DMS153 treated with DMSO at 0.1 percent for 48 hours (cell line): ENCODE data around the gene UBE4A.

ENCODE experiments used
- DNase-seq: peaks from one replicate; lab custom pipeline; 2025; ENCODE audit not compliant: unreplicated experiment; lab: John Stamatoyannopoulos, UW

Gene UBE4A, protein sequence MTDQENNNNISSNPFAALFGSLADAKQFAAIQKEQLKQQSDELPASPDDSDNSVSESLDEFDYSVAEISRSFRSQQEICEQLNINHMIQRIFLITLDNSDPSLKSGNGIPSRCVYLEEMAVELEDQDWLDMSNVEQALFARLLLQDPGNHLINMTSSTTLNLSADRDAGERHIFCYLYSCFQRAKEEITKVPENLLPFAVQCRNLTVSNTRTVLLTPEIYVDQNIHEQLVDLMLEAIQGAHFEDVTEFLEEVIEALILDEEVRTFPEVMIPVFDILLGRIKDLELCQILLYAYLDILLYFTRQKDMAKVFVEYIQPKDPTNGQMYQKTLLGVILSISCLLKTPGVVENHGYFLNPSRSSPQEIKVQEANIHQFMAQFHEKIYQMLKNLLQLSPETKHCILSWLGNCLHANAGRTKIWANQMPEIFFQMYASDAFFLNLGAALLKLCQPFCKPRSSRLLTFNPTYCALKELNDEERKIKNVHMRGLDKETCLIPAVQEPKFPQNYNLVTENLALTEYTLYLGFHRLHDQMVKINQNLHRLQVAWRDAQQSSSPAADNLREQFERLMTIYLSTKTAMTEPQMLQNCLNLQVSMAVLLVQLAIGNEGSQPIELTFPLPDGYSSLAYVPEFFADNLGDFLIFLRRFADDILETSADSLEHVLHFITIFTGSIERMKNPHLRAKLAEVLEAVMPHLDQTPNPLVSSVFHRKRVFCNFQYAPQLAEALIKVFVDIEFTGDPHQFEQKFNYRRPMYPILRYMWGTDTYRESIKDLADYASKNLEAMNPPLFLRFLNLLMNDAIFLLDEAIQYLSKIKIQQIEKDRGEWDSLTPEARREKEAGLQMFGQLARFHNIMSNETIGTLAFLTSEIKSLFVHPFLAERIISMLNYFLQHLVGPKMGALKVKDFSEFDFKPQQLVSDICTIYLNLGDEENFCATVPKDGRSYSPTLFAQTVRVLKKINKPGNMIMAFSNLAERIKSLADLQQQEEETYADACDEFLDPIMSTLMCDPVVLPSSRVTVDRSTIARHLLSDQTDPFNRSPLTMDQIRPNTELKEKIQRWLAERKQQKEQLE

GRCh38 chr11:118359295-118359958 lies at the start of gene UBE4A:
Gene UBE4A, plus strand, starts transcription at chr11:118359600. Its CDS starts 5,481 bp downstream, at chr11:118365081.
- DNase-seq, result peak; percentile 84

DNA sequence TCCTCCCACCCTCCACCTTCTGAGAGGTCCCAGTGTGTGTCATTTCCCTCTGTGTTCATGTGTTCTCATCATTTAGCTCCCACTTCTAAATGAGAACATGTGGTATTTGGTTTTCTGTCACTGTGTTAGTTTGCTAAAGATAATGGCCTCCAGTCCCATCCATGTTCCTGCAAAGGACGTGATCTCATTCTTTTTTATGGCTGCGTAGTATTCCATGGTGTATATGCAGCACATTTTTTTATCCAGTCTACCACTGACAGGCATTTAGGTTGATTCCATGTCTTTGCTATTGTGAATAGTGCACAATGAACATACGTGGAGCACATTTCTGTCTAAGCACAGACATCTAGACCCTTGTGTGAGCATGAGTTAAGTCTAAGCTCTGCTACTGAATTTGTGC lies 49.1 kb upstream of the UBE4A start:
- DNase-seq, result no peak

- DNase-seq, result no peak
Measured at GRCh38 chr11:118310781-118311485, 48.5 kb upstream of the UBE4A start.

DNA sequence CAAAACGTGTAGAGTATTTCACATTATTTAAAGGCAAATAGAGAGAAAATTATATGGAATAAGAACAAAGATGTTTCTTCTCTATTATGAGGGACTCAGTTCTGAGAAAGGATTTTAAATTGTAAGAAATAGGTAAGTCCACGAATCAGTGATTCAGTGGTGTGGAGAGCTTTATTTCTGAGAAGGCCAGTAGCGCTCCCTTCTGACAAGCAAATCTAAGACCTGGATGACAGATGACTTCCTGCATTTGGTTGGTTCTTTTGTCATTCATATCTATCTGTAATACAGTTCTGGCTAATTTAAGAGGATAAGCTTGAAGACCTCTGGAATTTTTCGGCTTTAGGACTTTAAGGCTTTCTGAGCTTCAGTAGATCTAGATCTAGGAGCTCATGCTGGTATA lies 47.9 kb upstream of the UBE4A start:
- no peak for DNase-seq

DNA sequence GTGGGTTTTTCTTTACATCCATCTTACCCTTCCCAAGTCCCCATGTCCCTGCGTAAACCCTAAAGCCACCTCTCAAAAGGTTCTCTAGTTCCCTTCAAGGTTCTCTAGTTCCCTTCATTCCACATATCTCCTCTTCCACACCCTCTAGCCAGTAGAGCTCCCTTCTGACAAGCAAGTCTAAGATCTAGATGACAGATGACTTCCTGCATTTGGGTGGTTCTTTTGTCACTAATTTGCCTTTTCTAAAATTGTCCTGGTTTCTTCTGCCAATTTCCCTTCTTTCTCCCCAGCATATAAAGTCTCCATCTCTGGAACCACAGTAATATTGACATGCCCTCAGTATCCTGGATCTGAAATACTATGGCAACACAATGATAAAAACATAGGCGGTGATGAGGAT lies 47.1 kb upstream of the UBE4A start:
- DNase-seq, result no peak

DNA sequence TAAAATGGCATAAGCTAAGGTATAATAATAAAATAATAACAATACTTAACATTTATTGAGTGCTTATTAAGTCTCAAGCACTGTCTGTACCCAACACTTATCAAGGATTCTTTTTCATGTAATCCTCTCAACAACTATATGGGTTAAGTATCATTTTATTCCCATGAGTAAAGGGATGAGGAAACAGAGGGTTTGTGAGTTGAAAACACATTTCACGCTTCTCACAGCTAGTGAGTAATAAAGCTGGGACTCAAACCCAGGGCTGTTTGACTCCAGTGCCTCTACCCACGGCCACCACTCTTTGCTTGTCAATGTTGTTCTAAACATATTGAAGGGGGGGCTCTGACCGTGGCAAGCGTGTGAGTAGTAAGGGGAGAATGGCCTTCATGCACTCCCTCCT lies 46.2 kb upstream of the UBE4A start:
- DNase-seq, result no peak

GRCh38 chr11:118314988-118315411 lies 44.4 kb upstream of the UBE4A start:
- DNase-seq, result no peak

GRCh38 chr11:118318124-118318523 lies 41.3 kb upstream of the UBE4A start:
- DNase-seq, result no peak

DNA sequence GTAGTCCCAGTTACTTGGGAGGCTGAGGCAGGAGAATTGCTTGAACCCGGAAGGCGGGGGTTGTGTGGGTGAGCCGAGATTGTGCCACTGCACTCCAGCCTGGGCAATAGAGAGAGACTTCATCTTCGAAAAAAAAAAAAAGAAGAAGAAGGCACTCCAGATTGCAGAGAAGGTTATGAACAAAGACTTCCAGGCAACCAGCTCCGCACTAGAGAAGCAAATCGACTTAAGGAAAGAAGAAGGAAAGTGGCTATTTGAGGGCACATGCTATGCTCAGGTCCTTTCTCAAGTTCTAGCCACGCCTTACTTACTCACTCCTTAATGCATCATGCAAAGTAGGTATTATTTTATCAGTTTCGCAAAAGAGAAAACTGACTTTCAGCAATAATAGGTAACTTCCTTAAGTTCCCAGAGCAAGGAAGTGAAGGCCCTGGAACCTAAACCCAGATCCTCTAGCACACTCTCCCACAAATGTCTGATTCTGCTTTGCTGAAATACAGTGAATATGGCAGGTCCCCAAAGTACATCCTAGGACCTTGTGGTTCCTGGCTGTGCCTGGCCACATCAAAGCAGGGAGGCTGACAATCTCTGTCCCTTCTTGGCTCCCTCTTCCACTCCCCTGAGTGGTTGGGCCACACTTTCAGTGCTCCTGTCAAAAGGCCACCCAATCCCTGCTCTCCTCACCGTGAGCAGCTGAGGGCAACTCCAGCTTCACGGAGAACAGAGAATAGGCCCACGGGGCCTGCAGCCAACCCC lies 40.6 kb upstream of the UBE4A start:
- DNase-seq, result no peak

DNA sequence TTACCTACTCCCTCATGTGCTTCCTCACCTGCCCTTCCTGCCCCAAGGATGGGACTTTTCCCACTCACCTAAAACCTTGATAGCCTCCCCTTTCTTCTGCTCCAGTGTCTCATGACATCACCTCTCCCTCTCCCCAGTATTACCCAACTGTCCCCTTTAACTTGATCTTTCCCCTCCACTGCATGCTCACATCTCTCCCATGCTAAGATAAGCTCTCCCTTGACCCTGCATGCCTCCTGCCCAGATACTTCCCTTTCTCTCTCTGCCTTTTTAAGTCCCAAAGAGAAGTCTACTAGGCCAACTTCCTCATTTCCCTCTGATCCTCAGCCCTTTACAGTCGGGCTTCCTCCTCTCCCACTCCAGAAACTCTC lies 40.1 kb upstream of the UBE4A start:
- no peak for DNase-seq

DNA sequence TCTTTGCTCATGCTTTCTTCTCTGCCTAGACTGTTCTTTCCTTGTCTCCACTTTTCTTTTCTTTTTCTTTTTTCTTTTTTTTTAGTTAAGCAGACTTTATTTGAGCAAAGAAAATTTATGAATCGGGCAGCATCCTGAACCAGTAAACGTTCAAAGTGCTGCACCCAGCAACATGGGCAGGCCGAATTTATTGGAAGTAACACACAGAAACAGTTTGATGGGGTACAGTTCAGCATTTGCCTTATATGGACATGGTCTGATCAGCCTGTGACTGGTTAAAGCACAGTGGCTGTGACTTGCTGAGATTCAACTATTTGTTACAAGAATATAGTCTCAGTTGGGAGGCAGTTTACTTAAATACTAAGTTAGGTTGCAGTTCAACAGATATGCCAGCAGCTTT lies 38.9 kb upstream of the UBE4A start:
- no peak for DNase-seq

GRCh38 chr11:118321386-118322082 lies 37.9 kb upstream of the UBE4A start:
- DNase-seq, result no peak

DNA sequence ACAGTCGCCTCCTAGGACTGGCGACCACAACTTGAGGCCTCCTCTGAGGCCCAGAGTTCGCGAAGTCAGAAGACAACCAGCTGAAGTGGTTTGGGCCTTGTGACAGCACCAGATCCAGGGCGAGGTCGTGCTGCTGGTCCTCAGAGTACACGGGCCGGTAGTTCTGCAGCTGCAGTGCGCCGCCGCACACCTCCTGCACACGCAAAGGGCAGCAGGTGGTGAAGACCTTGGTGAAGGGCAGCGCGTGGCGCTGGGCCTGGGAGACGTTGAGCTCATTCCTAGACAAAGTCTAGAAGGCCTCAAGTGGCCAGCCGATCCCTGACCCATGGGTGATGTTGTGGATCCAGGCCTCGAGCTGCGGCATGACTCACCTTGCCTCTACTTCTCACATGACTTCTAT lies 36.7 kb upstream of the UBE4A start:
- no peak for DNase-seq

- no peak for DNase-seq
Measured at GRCh38 chr11:118325283-118325682, 34.1 kb upstream of the UBE4A start.

- DNase-seq, result no peak
Measured at GRCh38 chr11:118328745-118329144, 30.7 kb upstream of the UBE4A start.

DNA sequence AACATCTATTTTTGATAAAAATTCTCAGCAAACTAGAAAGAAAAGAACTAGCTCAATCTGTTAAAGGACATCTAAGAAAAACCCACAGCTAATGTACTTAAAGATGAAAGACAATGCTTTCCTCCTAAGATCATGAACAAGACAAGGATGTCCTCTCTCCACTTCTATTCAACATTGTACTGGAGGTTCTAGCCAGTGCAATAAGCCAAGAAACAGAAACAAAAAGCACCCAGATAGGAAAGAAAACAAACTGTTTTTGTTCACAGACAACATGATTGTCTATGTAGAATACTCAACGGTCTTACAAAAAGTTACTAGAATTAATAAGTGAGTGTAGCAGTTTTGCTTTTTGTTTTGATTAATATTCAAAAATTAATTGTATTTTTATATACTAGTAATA lies 24.7 kb upstream of the UBE4A start:
- DNase-seq, result no peak

- DNase-seq, result no peak
Measured at GRCh38 chr11:118338637-118339061, 20.8 kb upstream of the UBE4A start.

- DNase-seq, result no peak
Measured at GRCh38 chr11:118339281-118339961, 20.0 kb upstream of the UBE4A start.

GRCh38 chr11:118340449-118340848 lies 19.0 kb upstream of the UBE4A start:
- DNase-seq, result no peak
